Measurements from ENCODE around the gene MAN2A2. TPM values are rescaled to one million over a fixed set of nuclear protein-coding genes. Genes with fewer than 3 reads are reported as not detected.

MAN2A2 gene
- total RNA-seq, 1 donor from 2014 or later, result 18.5 TPM

- H3K4me3 ChIP-seq (ENCODE audit: insufficient read depth, low read depth, low read length), result no peak overlapping the region
- no peak overlapping the region for H2AFZ ChIP-seq (ENCODE audit: low read depth, low read length)
- no peaks in the 10 kb centered on the region for H3K36me3 ChIP-seq (ENCODE audit: insufficient read depth, low read length)
- H3K4me2 ChIP-seq (ENCODE audit: low read length), result no peak overlapping the region
- DNase-seq (ENCODE audit: low read depth), result no peak
- no peaks in the 10 kb centered on the region for H3K9me3 Mint-ChIP-seq (ENCODE audit: unreplicated experiment)
- peaks cover 15% of the 10 kb centered on the region for H3K27me3 Mint-ChIP-seq (ENCODE audit: low read depth, unreplicated experiment)
- H3K27ac ChIP-seq (ENCODE audit: low read depth, low read length), result no peak overlapping the region
- H3K36me3 Mint-ChIP-seq (ENCODE audit: low read depth, unreplicated experiment), result peaks cover 18% of the 10 kb centered on the region
- H4K20me1 ChIP-seq (ENCODE audit: insufficient read depth, low read length), result no peaks in the 10 kb centered on the region
- peaks cover 13% of the 10 kb centered on the region for H3K4me1 ChIP-seq (ENCODE audit: insufficient read depth, low read length)
- H3K9ac ChIP-seq (ENCODE audit: low read length), result no peak overlapping the region
- H3K27ac Mint-ChIP-seq (ENCODE audit: unreplicated experiment), result no peak overlapping the region
- no peaks in the 10 kb centered on the region for H3K79me2 ChIP-seq (ENCODE audit: insufficient read depth, low read length)
- TF ChIP-seq CTCF (IDR thresholded peaks at IDR 0.05; ENCODE audit: insufficient read depth, low read depth, low read length) (no peak), EZH2 (IDR thresholded peaks at IDR 0.05; ENCODE audit: insufficient read depth, low read length) (no peak)
- peak overlapping the region; percentile 64 for H3K4me3 Mint-ChIP-seq (ENCODE audit: unreplicated experiment)
- no peak for FAIRE-seq
- no peaks in the 10 kb centered on the region for H3K9me3 ChIP-seq (ENCODE audit: insufficient read depth, low read depth, low read length)
- H3K4me1 Mint-ChIP-seq (ENCODE audit: low read depth, unreplicated experiment), result peaks cover 2% of the 10 kb centered on the region
- H3K27me3 ChIP-seq (ENCODE audit: insufficient read depth, low read length), result no peaks in the 10 kb centered on the region
These were observed 2.4 kb downstream of the MAN2A2 start for GRCh38 chr15:90905306-90906180.

GRCh38 chr15:90906181-90906849 lies 3.2 kb downstream of the MAN2A2 start:
- DNase-seq (ENCODE audit: low read depth) (no peak), FAIRE-seq (no peak)
- H3K27ac Mint-ChIP-seq (ENCODE audit: unreplicated experiment), result no peak overlapping the region
- no peaks in the 10 kb centered on the region for H3K36me3 ChIP-seq (ENCODE audit: insufficient read depth, low read length)
- H3K36me3 Mint-ChIP-seq (ENCODE audit: low read depth, unreplicated experiment), result peaks cover 18% of the 10 kb centered on the region
- no peak overlapping the region for H2AFZ ChIP-seq (ENCODE audit: low read depth, low read length)
- H3K4me3 Mint-ChIP-seq (ENCODE audit: unreplicated experiment), result peak overlapping the region; percentile 64
- H3K4me1 ChIP-seq (ENCODE audit: insufficient read depth, low read length), result peaks cover 13% of the 10 kb centered on the region
- no peaks in the 10 kb centered on the region for H3K9me3 Mint-ChIP-seq (ENCODE audit: unreplicated experiment)
- no peak overlapping the region for H3K27ac ChIP-seq (ENCODE audit: low read depth, low read length)
- TF ChIP-seq EZH2 (IDR thresholded peaks at IDR 0.05; ENCODE audit: insufficient read depth, low read length) (no peak), CTCF (IDR thresholded peaks at IDR 0.05; ENCODE audit: insufficient read depth, low read depth, low read length) (no peak)
- H3K4me3 ChIP-seq (ENCODE audit: insufficient read depth, low read depth, low read length), result no peak overlapping the region
- peaks cover 2% of the 10 kb centered on the region for H3K4me1 Mint-ChIP-seq (ENCODE audit: low read depth, unreplicated experiment)
- no peaks in the 10 kb centered on the region for H4K20me1 ChIP-seq (ENCODE audit: insufficient read depth, low read length)
- H3K4me2 ChIP-seq (ENCODE audit: low read length), result no peak overlapping the region
- H3K9me3 ChIP-seq (ENCODE audit: insufficient read depth, low read depth, low read length), result no peaks in the 10 kb centered on the region
- H3K79me2 ChIP-seq (ENCODE audit: insufficient read depth, low read length), result no peaks in the 10 kb centered on the region
- no peaks in the 10 kb centered on the region for H3K27me3 ChIP-seq (ENCODE audit: insufficient read depth, low read length)
- H3K9ac ChIP-seq (ENCODE audit: low read length), result no peak overlapping the region
- peaks cover 15% of the 10 kb centered on the region for H3K27me3 Mint-ChIP-seq (ENCODE audit: low read depth, unreplicated experiment)
